Activated T-cell treated with anti-CD3 and anti-CD28 coated beads, Interleukin-2, amount 50 U/mL, for 72 hours (primary cell): ENCODE results near the gene KCNK10. TPM values are rescaled to one million over a fixed set of nuclear protein-coding genes. Genes with fewer than 3 reads are reported as not detected.

Source experiments
- ATAC-seq, 2 donors: fragments of 150-1000 bp; cut with Tn5 transposase; replicated peaks in 1 of 2; 2 replicates each; pipeline ENCODE4 v1.10.0; 2021; ENCODE audit warnings: moderate library complexity in 2 of 2, mild to moderate bottlenecking in 1 of 2
- DNase-seq, 2 donors: peaks; one replicate each; pipeline ENCODE4 v3.0.0; 2021 to 2022; ENCODE audit warnings: mixed read lengths in 1 of 2
- H3K27ac Mint-ChIP-seq: one replicate; pipeline ENCODE4 v1.8.0; 2022; ENCODE audit warnings: mild to moderate bottlenecking, moderate library complexity, mixed read lengths
- H3K27me3 Mint-ChIP-seq: one replicate; pipeline ENCODE4 v1.8.0; 2022; ENCODE audit warnings: low read depth, mixed read lengths
- H3K36me3 Mint-ChIP-seq, 2 donors: one replicate each; pipeline ENCODE4 v1.8.0; 2022; ENCODE audit warnings: mixed read lengths in 2 of 2, mild to moderate bottlenecking in 1 of 2; ENCODE audit not compliant: insufficient read depth in 2 of 2
- H3K4me1 Mint-ChIP-seq: one replicate; pipeline ENCODE4 v1.8.0; 2022; ENCODE audit warnings: low read depth, mixed read lengths
- H3K4me3 Mint-ChIP-seq, 2 donors: one replicate each; pipeline ENCODE4 v1.8.0; 2022; ENCODE audit warnings: mild to moderate bottlenecking in 2 of 2, mixed read lengths in 2 of 2, moderate library complexity in 2 of 2
- H3K9me3 Mint-ChIP-seq, 2 donors: one replicate each; pipeline ENCODE4 v1.8.0; 2022; ENCODE audit warnings: mixed read lengths in 2 of 2
- total RNA-seq, 2 donors: library from RNA; stranded (reverse); gene quantifications; one replicate each; pipeline ENCODE4 v1.2.3, GENCODE V29; 2022

The KCNK10 gene
- total RNA-seq, 2 donors from 2014 or later: 0.10 TPM; not detected in 1

- Mint-ChIP-seq H3K27ac (no peak overlapping the region), H3K27me3 (peaks cover 13% of the 10 kb centered on the region), H3K4me3 (peak overlapping the region in 1 of 2 donors; percentile 44), H3K36me3 (peaks cover 0 to 2% of the 10 kb centered on the region in 2 donors), H3K4me1 (peaks cover 7% of the 10 kb centered on the region), H3K9me3 (peaks cover under 1 to 5% of the 10 kb centered on the region in 2 donors)
- DNase-seq (peak; percentile 55 to 60), ATAC-seq (peak; percentile 82 to 92)
These were observed 154.4 kb downstream of the KCNK10 start for GRCh38 chr14:88168498-88169165.

GRCh38 chr14:88168025-88168424 lies 155.0 kb downstream of the KCNK10 start:
- peaks cover 8% of the 10 kb centered on the region for H3K27me3 Mint-ChIP-seq
- no peak overlapping the region for H3K4me3 Mint-ChIP-seq
- no peak for DNase-seq
- peaks cover 0 to 5% of the 10 kb centered on the region in 2 donors for H3K9me3 Mint-ChIP-seq
- H3K27ac Mint-ChIP-seq: no peak overlapping the region
- H3K4me1 Mint-ChIP-seq: peaks cover 7% of the 10 kb centered on the region
- peaks cover 0 to 2% of the 10 kb centered on the region in 2 donors for H3K36me3 Mint-ChIP-seq
- no peak for ATAC-seq

- peaks cover 7% of the 10 kb centered on the region for H3K4me1 Mint-ChIP-seq
- ATAC-seq: no peak
- no peak for DNase-seq
- no peak overlapping the region for H3K27ac Mint-ChIP-seq
- no peak overlapping the region for H3K4me3 Mint-ChIP-seq
- H3K27me3 Mint-ChIP-seq: peaks cover 8% of the 10 kb centered on the region
- H3K36me3 Mint-ChIP-seq: peaks cover 0 to 2% of the 10 kb centered on the region in 2 donors
- peaks cover 0 to 5% of the 10 kb centered on the region in 2 donors for H3K9me3 Mint-ChIP-seq
These were observed 156.5 kb downstream of the KCNK10 start for GRCh38 chr14:88166616-88167015.

GRCh38 chr14:88164906-88165534 lies 158.0 kb downstream of the KCNK10 start:
- DNase-seq: peak in 1 of 2 donors; percentile 18
- H3K4me3 Mint-ChIP-seq: peak overlapping the region in 1 of 2 donors; percentile 71

GRCh38 chr14:88163731-88164255 lies 159.3 kb downstream of the KCNK10 start:
- Mint-ChIP-seq H3K27me3 (peaks cover 20% of the 10 kb centered on the region), H3K36me3 (no peaks in the 10 kb centered on the region), H3K4me3 (no peak overlapping the region), H3K4me1 (peaks cover 7% of the 10 kb centered on the region), H3K9me3 (no peaks in the 10 kb centered on the region), H3K27ac (no peak overlapping the region)
- peak in 1 of 2 donors; percentile 46 for ATAC-seq
- DNase-seq: no peak

More at GRCh38 chr14:88164906-88165534, 158.0 kb downstream of the KCNK10 start:
- ATAC-seq: peak in 1 of 2 donors; percentile 71
- Mint-ChIP-seq H3K27me3 (peaks cover 11% of the 10 kb centered on the region), H3K9me3 (peaks cover 0 to 5% of the 10 kb centered on the region in 2 donors), H3K36me3 (peaks cover 0 to 2% of the 10 kb centered on the region in 2 donors), H3K4me1 (peaks cover 7% of the 10 kb centered on the region), H3K27ac (peak overlapping the region; percentile 95)

- Mint-ChIP-seq H3K9me3 (no peaks in the 10 kb centered on the region), H3K27me3 (peaks cover 20% of the 10 kb centered on the region), H3K27ac (no peak overlapping the region), H3K4me3 (no peak overlapping the region), H3K36me3 (peaks cover 0 to 4% of the 10 kb centered on the region in 2 donors), H3K4me1 (no peaks in the 10 kb centered on the region)
- ATAC-seq: no peak
- no peak for DNase-seq
These were observed 166.9 kb downstream of the KCNK10 start for GRCh38 chr14:88156127-88156526.

GRCh38 chr14:88154926-88155325 lies 168.1 kb downstream of the KCNK10 start:
- Mint-ChIP-seq H3K4me3 (no peak overlapping the region), H3K27ac (no peak overlapping the region), H3K9me3 (no peaks in the 10 kb centered on the region), H3K36me3 (peaks cover 0 to 4% of the 10 kb centered on the region in 2 donors), H3K4me1 (no peaks in the 10 kb centered on the region), H3K27me3 (peaks cover 12% of the 10 kb centered on the region)
- ATAC-seq (no peak), DNase-seq (no peak)

- DNase-seq (no peak), ATAC-seq (no peak)
- H3K27me3 Mint-ChIP-seq: peaks cover 6% of the 10 kb centered on the region
- no peaks in the 10 kb centered on the region for H3K9me3 Mint-ChIP-seq
- H3K4me3 Mint-ChIP-seq: no peak overlapping the region
- no peak overlapping the region for H3K27ac Mint-ChIP-seq
- H3K36me3 Mint-ChIP-seq: peaks cover 0 to 4% of the 10 kb centered on the region in 2 donors
- no peaks in the 10 kb centered on the region for H3K4me1 Mint-ChIP-seq
These were observed 168.7 kb downstream of the KCNK10 start for GRCh38 chr14:88154321-88154720.

- no peak for DNase-seq
- no peak for ATAC-seq
These were observed 176.0 kb downstream of the KCNK10 start for GRCh38 chr14:88146881-88147649.

GRCh38 chr14:88143810-88144209 lies 179.3 kb downstream of the KCNK10 start:
- Mint-ChIP-seq H3K27ac (no peak overlapping the region), H3K4me1 (peaks cover 5% of the 10 kb centered on the region), H3K27me3 (no peaks in the 10 kb centered on the region), H3K36me3 (no peaks in the 10 kb centered on the region), H3K4me3 (no peak overlapping the region), H3K9me3 (no peaks in the 10 kb centered on the region)
- DNase-seq: no peak
- no peak for ATAC-seq

More at GRCh38 chr14:88146881-88147649, 176.0 kb downstream of the KCNK10 start:
- H3K4me3 Mint-ChIP-seq: no peak overlapping the region
- no peaks in the 10 kb centered on the region for H3K27me3 Mint-ChIP-seq
- peaks cover 0 to 3% of the 10 kb centered on the region in 2 donors for H3K36me3 Mint-ChIP-seq
- H3K9me3 Mint-ChIP-seq: no peaks in the 10 kb centered on the region
- no peak overlapping the region for H3K27ac Mint-ChIP-seq
- H3K4me1 Mint-ChIP-seq: peaks cover 5% of the 10 kb centered on the region

GRCh38 chr14:88142997-88143396 lies 180.1 kb downstream of the KCNK10 start:
- H3K9me3 Mint-ChIP-seq: no peaks in the 10 kb centered on the region
- no peaks in the 10 kb centered on the region for H3K36me3 Mint-ChIP-seq
- DNase-seq (no peak), ATAC-seq (no peak)
- no peak overlapping the region for H3K27ac Mint-ChIP-seq
- no peaks in the 10 kb centered on the region for H3K27me3 Mint-ChIP-seq
- no peak overlapping the region for H3K4me3 Mint-ChIP-seq
- H3K4me1 Mint-ChIP-seq: peaks cover 5% of the 10 kb centered on the region

GRCh38 chr14:88140874-88141273 lies 182.2 kb downstream of the KCNK10 start:
- peaks cover 5% of the 10 kb centered on the region for H3K4me1 Mint-ChIP-seq
- H3K4me3 Mint-ChIP-seq: no peak overlapping the region
- ATAC-seq (no peak), DNase-seq (no peak)
- H3K27ac Mint-ChIP-seq: no peak overlapping the region
- no peaks in the 10 kb centered on the region for H3K9me3 Mint-ChIP-seq
- no peaks in the 10 kb centered on the region for H3K27me3 Mint-ChIP-seq
- H3K36me3 Mint-ChIP-seq: no peaks in the 10 kb centered on the region

GRCh38 chr14:88137327-88137726 lies 185.7 kb downstream of the KCNK10 start:
- H3K27me3 Mint-ChIP-seq: no peaks in the 10 kb centered on the region
- no peaks in the 10 kb centered on the region for H3K9me3 Mint-ChIP-seq
- ATAC-seq (no peak), DNase-seq (no peak)
- no peak overlapping the region for H3K27ac Mint-ChIP-seq
- no peak overlapping the region for H3K4me3 Mint-ChIP-seq
- peaks cover 0 to 3% of the 10 kb centered on the region in 2 donors for H3K36me3 Mint-ChIP-seq
- H3K4me1 Mint-ChIP-seq: no peaks in the 10 kb centered on the region
